GM12878 (cell line): ENCODE results near the gene TNFSF4. TPM values are rescaled to one million over a fixed set of nuclear protein-coding genes. Genes with fewer than 3 reads are reported as not detected.

Experiments used
- ATAC-seq: fragments of 200-7000 bp; cut with Tn5 transposase; 3 replicates; pipeline ENCODE4 v1.9.1; 2020; ENCODE audit warnings: mild to moderate bottlenecking, moderate library complexity
- BruUV-seq: library from RNA; stranded (reverse); fragments of 400-500 nt; replicated peaks from 2 replicates; lab custom pipeline; 2021; lab: Mats Ljungman, UMichigan
- CTCF ChIA-PET: fragments of 300-600 bp; sonication (Branson Sonifier 250); formaldehyde crosslinking; extraction: SDS; loops from one replicate; lab custom pipeline; 2021; ENCODE audit warnings: inconsistent platforms; lab: Yijun Ruan, JAX
- POLR2A ChIA-PET: fragments of 350-600 bp; formaldehyde crosslinking; extraction: SDS; loops from one replicate; lab custom pipeline; 2021; ENCODE audit warnings: inconsistent platforms; lab: Charles Lee
- RAD21 ChIA-PET: fragments of 300-600 bp; sonication (Branson Sonifier 250); formaldehyde crosslinking; loops from one replicate; lab custom pipeline; 2023; ENCODE audit warnings: antibody characterized with exemption; ENCODE audit not compliant: unreplicated experiment; lab: Charles Lee
- SMC1A ChIA-PET: fragments of 300-600 bp; sonication (Branson Sonifier 250); formaldehyde crosslinking; loops from one replicate; lab custom pipeline; 2023; ENCODE audit not compliant: unreplicated experiment, uncharacterized antibody; lab: Charles Lee
- DNase-seq: peaks from one replicate; pipeline ENCODE4 v3.0.0-alpha.2; 2011; ENCODE audit warnings: low read depth, low spot score
- FAIRE-seq: peaks from 3 replicates; lab custom pipeline; 2011; peaks lifted over from hg19 to GRCh38; lab: Jason Lieb, UNC
- H2AFZ ChIP-seq: 2 replicates; pipeline ENCODE4 v1.6.0; 2011; ENCODE audit warnings: low read depth, low read length, control low read depth; ENCODE audit not compliant: control insufficient read depth
- H3K27ac ChIP-seq: 2 replicates; pipeline ENCODE4 v1.5.1; 2011; ENCODE audit warnings: control low read depth; ENCODE audit not compliant: control insufficient read depth, insufficient read depth
- H3K27me3 ChIP-seq, 2 experiments: replicated peaks in 1 of 2; 2 replicates each; pipeline versions ENCODE4 v1.6.0 to v1.6.1; 2011; ENCODE audit warnings: low read length in 1 of 2; ENCODE audit not compliant: control insufficient read depth in 2 of 2, insufficient read depth in 2 of 2
- H3K36me3 ChIP-seq, 2 experiments: 2 replicates each; pipeline ENCODE4 v1.5.1; 2011; ENCODE audit warnings: low read length in 1 of 2; ENCODE audit not compliant: control insufficient read depth in 2 of 2, insufficient read depth in 2 of 2
- H3K4me1 ChIP-seq: 2 replicates; pipeline ENCODE4 v1.6.1; 2011; ENCODE audit warnings: mild to moderate bottlenecking, low read length, moderate library complexity, mixed read lengths; ENCODE audit not compliant: control insufficient read depth, insufficient read depth
- H3K4me2 ChIP-seq: 2 replicates; pipeline ENCODE4 v1.6.0; 2011; ENCODE audit warnings: control low read depth; ENCODE audit not compliant: control insufficient read depth, insufficient read depth
- H3K4me3 ChIP-seq: fragments of 200-600 bp; sonication (generic); 2 replicates; pipeline ENCODE4 v1.5.1; 2016
- H3K79me2 ChIP-seq: 2 replicates; pipeline ENCODE4 v1.6.0; 2011; ENCODE audit warnings: low read length; ENCODE audit not compliant: control insufficient read depth, insufficient read depth
- H3K9ac ChIP-seq: 2 replicates; pipeline ENCODE4 v1.8.0; 2011; ENCODE audit warnings: low read length, control low read depth, mixed read lengths; ENCODE audit not compliant: control insufficient read depth, insufficient read depth
- H3K9me3 ChIP-seq: replicated peaks from 3 replicates; pipeline ENCODE4 v1.5.1; 2011; ENCODE audit warnings: mild to moderate bottlenecking, low read length; ENCODE audit not compliant: control insufficient read depth, insufficient read depth
- H4K20me1 ChIP-seq: 2 replicates; pipeline ENCODE4 v1.6.0; 2011; ENCODE audit not compliant: control insufficient read depth, insufficient read depth
- FOS ChIP-seq: IDR thresholded peaks from 3 replicates; pipeline ENCODE4 v1.6.1; 2011; ENCODE audit warnings: borderline replicate concordance; ENCODE audit not compliant: insufficient read length; ENCODE audit errors: extremely low read depth
- IKZF2 ChIP-seq, 2 experiments: fragments of 450-650 bp; IDR thresholded peaks; 2 replicates each; pipeline ENCODE4 v1.6.1; 2017; ENCODE audit warnings: mild to moderate bottlenecking in 2 of 2, moderate library complexity in 2 of 2
- PAX5 ChIP-seq: IDR thresholded peaks from 2 replicates; pipeline ENCODE4 v1.6.1; 2011; ENCODE audit warnings: low read depth, low read length, borderline replicate concordance
- PAX8 ChIP-seq: fragments of 450-650 bp; IDR thresholded peaks from 2 replicates; pipeline ENCODE4 v1.6.1; 2017; ENCODE audit warnings: mild to moderate bottlenecking, moderate library complexity
- POU2F2 ChIP-seq: IDR thresholded peaks from 3 replicates; pipeline ENCODE4 v1.6.1; 2011; ENCODE audit warnings: low read depth, mild to moderate bottlenecking, low read length, borderline replicate concordance
- SPI1 ChIP-seq: IDR thresholded peaks from 2 replicates; pipeline ENCODE4 v1.6.1; 2011; ENCODE audit warnings: low read depth, mild to moderate bottlenecking, low read length, moderate library complexity, borderline replicate concordance; ENCODE audit not compliant: insufficient read depth
- STAT1 ChIP-seq: fragments of 450-650 bp; conservative IDR thresholded peaks from 2 replicates; pipeline ENCODE4 v1.6.1; 2014; ENCODE audit warnings: antibody characterized with exemption, mild to moderate bottlenecking
- SUPT20H ChIP-seq: IDR thresholded peaks from 2 replicates; pipeline ENCODE4 v1.6.1; 2011; ENCODE audit warnings: low read depth, mild to moderate bottlenecking, low read length, moderate library complexity, borderline replicate concordance; ENCODE audit not compliant: control insufficient read depth
- TBL1XR1 ChIP-seq: IDR thresholded peaks from 2 replicates; pipeline ENCODE4 v1.6.1; 2012; ENCODE audit warnings: low read depth, low read length, improper control_type of control experiment
- TCF7 ChIP-seq: IDR thresholded peaks from 2 replicates; pipeline ENCODE4 v1.6.1; 2014; ENCODE audit warnings: antibody characterized with exemption, borderline replicate concordance
- ZNF384 ChIP-seq: IDR thresholded peaks from 2 replicates; pipeline ENCODE4 v1.6.1; 2012; ENCODE audit warnings: low read depth, mild to moderate bottlenecking, low read length, improper control_type of control experiment, borderline replicate concordance
- ZNF622 ChIP-seq: fragments of 450-650 bp; IDR thresholded peaks from 2 replicates; pipeline ENCODE4 v1.6.1; 2017; ENCODE audit warnings: mild to moderate bottlenecking, inconsistent platforms
- WGBS: methylation state at CpG from one replicate; pipeline ENCODE4 v1.1.6; 2016; ENCODE audit warnings: low lambda C conversion rate; ENCODE audit not compliant: insufficient replicate concordance, insufficient coverage; ENCODE audit errors: missing lambda C conversion rate; 5-methylcytosine and 5-hydroxymethylcytosine counted together
- in situ Hi-C: fragments of 300-500 bp; cut with MboI; formaldehyde crosslinking; loops from 9 replicates; pipeline ENCODE4 v1.14.3; 2018; ENCODE audit warnings: mixed read lengths
- intact Hi-C: fragments of 100-400 bp; cut with micrococcal nuclease; formaldehyde crosslinking; loops from one replicate; pipeline ENCODE4 v1.14.2; 2022; ENCODE audit not compliant: unreplicated experiment
- polyA plus RNA-seq, 11 experiments: library from polyadenylated mRNA; depleted of rRNA in 4 of 11; unstranded in 6 of 11; stranded (reverse) in 5 of 11; fragments of >200 nt; fragmentation: Nextera tagmentation in 4 of 11; fragmentation: Illumina TruSeq in 1 of 11; extraction: Ambion mirVana in 4 of 11; extraction: Trizol in 1 of 11; gene quantifications; 1 replicate in 1 of 11; 2 replicates in 10 of 11; pipeline versions ENCODE4 v1.2.1 to v1.2.3, GENCODE V29; 2011 to 2016; ENCODE audit warnings: inconsistent platforms in 2 of 11, missing spikeins in 2 of 11, low read depth in 1 of 11
- total RNA-seq, 4 experiments: library from RNA; depleted of rRNA in 3 of 4; stranded (reverse); fragments of >200 nt in 3 of 4; fragmentation: Illumina TruSeq in 1 of 4; extraction: Trizol in 1 of 4; gene quantifications; 2 replicates each; pipeline versions ENCODE4 v1.2.1 to v1.2.3, GENCODE V29; 2013 to 2021
- TF ChIP-seq, protein P1 (sequence below), 3 experiments: IDR thresholded peaks in 2 of 3; conservative IDR thresholded peaks in 1 of 3; 2 replicates each; pipeline ENCODE4 v1.5.1; 2011; ENCODE audit warnings: low read depth in 3 of 3, low read length in 3 of 3, mild to moderate bottlenecking in 3 of 3, control low read depth in 2 of 3, moderate library complexity in 2 of 3, inconsistent platforms in 1 of 3, mixed read lengths in 1 of 3; ENCODE audit not compliant: control insufficient read depth in 2 of 3, insufficient read depth in 1 of 3; ENCODE audit errors: extremely low read depth in 1 of 3

TNFSF4 gene
- total and polyA plus RNA-seq, 10 of the 15 experiments (the other 5 are each of a cell fraction or from before 2014, with no cell fraction given) = 8.1 to 31.0 (median 12.9) TPM

DNA sequence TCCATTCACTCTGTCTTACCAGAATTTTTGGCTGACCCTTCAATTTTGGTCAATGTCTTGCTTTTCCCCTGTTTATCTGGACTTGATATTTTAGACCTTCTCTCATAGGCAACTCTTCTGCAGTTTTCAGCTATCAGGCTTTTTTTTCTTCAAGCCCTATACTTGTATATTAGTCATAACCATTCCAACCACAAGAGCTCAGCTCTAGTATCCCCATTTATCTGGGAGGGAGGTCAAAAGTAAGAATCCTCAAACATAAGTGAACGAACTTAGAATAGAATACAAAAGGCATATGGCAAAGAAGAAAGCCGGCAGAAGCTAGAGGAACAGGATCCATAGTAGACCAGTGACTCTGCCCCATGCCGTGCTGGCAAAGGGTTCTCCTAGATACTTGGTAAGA is 45.9 kb upstream of the TNFSF4 start:
- H3K9ac ChIP-seq = no peak overlapping the region
- ATAC-seq (no peak), DNase-seq (no peak), FAIRE-seq (no peak)
- in situ Hi-C loops (no loop called here), intact Hi-C loops (no loop called here)
- peaks cover 4% of the 10 kb centered on the region; the same call in 1 of the 2 replicates for H3K4me1 ChIP-seq
- no peak overlapping the region for H3K4me3 ChIP-seq
- no TSS peak for BruUV-seq
- ChIA-PET RAD21 (interaction anchor here (0.9 to 1.5 kb wide), 5 partner anchors 26 to 168 kb away, joined by 3 to 5 read pairs (median 4); partner anchors contain the start of gene TNFSF4), CTCF (interaction anchor here (0.8 to 2.4 kb wide), 13 partner anchors 9 to 508 kb away, joined by 3 to 8 read pairs (median 3); no protein-coding TSS in a partner anchor), POLR2A (interaction anchor here (0.9 to 1.3 kb wide), 2 partner anchors 38 to 157 kb away, joined by 3 read pairs; no protein-coding TSS in a partner anchor), SMC1A (interaction anchor here (0.6 to 2.6 kb wide), 19 partner anchors 9 to 178 kb away, joined by 3 to 20 read pairs (median 4); no protein-coding TSS in a partner anchor)
- no peak overlapping the region for H3K27ac ChIP-seq
- 100% methylated on average over 3 of the region's 3 CpGs for WGBS
- H4K20me1 ChIP-seq = no peaks in the 10 kb centered on the region
- H3K79me2 ChIP-seq = no peaks in the 10 kb centered on the region
- no peaks in the 10 kb centered on the region for H3K9me3 ChIP-seq
- no peaks in the 10 kb centered on the region for H3K36me3 ChIP-seq
- no peak overlapping the region for H2AFZ ChIP-seq
- H3K4me2 ChIP-seq = no peak overlapping the region
- H3K27me3 ChIP-seq = no peaks in the 10 kb centered on the region
- TF ChIP-seq ZNF622 = no peak
- TF ChIP-seq IKZF2 (IDR thresholded peaks at IDR 0.05) = no peak

DNA sequence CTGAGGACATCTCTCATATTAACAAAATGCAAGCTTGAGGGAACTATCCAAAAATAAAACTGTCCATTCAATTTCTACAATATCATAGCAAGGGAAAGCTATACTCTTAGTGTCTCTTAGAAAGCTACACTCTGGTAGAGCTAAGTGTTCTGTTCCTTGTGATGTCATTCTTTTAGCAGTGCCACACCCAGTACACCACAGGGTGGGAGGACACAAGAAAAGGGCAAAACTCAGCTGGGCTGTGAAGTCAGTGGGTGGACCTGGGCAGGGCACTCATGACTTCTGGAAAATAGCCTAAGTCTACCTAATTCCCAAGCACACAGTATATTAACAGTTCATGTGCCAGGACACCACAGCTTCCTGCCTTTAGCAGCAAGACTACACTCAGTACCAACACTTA is 42.2 kb upstream of the TNFSF4 start:
- DNase-seq (no peak), ATAC-seq (peak; percentile 53), FAIRE-seq (no peak)
- Histone ChIP-seq H3K36me3 (no peaks in the 10 kb centered on the region), H3K9me3 (no peaks in the 10 kb centered on the region), H2AFZ (no peak overlapping the region), H3K4me1 (no peaks in the 10 kb centered on the region), H3K9ac (no peak overlapping the region), H3K27ac (no peak overlapping the region), H3K27me3 (no peaks in the 10 kb centered on the region), H3K4me2 (no peak overlapping the region), H3K79me2 (no peaks in the 10 kb centered on the region), H4K20me1 (no peaks in the 10 kb centered on the region), H3K4me3 (no peak overlapping the region)
- in situ Hi-C loops = no loop called here
- no TSS peak for BruUV-seq
- POLR2A ChIA-PET = interaction anchor here (0.7 to 1.2 kb wide), 2 partner anchors 9 to 336 kb away, joined by 3 to 6 read pairs; no protein-coding TSS in a partner anchor
- CTCF ChIA-PET = interaction anchor here (0.6 to 1.5 kb wide), 5 partner anchors 23 to 505 kb away, joined by 3 to 4 read pairs (median 3); no protein-coding TSS in a partner anchor
- RAD21 ChIA-PET = interaction anchor here (1.2 to 1.3 kb wide), 2 partner anchors 31 to 423 kb away, joined by 4 read pairs; no protein-coding TSS in a partner anchor
- SMC1A ChIA-PET = interaction anchor here (1.1 to 3.4 kb wide), 6 partner anchors 10 to 180 kb away, joined by 3 to 22 read pairs (median 4); partner anchors contain the start of gene TNFSF4
- intact Hi-C loops = no loop called here
- no peak for TF ChIP-seq STAT1
- TF ChIP-seq POU2F2 = no peak
- TF ChIP-seq SUPT20H = no peak
- no peak for TF ChIP-seq ZNF384
- TF ChIP-seq SPI1 = no peak
- no peak for TF ChIP-seq PAX5
- TF ChIP-seq FOS = no peak
- TF ChIP-seq, protein P1, sequence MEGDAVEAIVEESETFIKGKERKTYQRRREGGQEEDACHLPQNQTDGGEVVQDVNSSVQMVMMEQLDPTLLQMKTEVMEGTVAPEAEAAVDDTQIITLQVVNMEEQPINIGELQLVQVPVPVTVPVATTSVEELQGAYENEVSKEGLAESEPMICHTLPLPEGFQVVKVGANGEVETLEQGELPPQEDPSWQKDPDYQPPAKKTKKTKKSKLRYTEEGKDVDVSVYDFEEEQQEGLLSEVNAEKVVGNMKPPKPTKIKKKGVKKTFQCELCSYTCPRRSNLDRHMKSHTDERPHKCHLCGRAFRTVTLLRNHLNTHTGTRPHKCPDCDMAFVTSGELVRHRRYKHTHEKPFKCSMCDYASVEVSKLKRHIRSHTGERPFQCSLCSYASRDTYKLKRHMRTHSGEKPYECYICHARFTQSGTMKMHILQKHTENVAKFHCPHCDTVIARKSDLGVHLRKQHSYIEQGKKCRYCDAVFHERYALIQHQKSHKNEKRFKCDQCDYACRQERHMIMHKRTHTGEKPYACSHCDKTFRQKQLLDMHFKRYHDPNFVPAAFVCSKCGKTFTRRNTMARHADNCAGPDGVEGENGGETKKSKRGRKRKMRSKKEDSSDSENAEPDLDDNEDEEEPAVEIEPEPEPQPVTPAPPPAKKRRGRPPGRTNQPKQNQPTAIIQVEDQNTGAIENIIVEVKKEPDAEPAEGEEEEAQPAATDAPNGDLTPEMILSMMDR (IDR thresholded peaks at IDR 0.05 in 2 of 3, conservative IDR thresholded peaks at IDR 0.05 in 1 of 3; ENCODE audit: control insufficient read depth in 2 of 3, extremely low read depth in 1 of 3, insufficient read depth in 1 of 3, low read depth in 3 of 3, low read length in 3 of 3) = no peak
- no peak for TF ChIP-seq TBL1XR1
- TF ChIP-seq TCF7 = no peak
- TF ChIP-seq PAX8 = no peak
